A673 (cell line): ENCODE measurements around the gene TRPM1.

Experiments
- EZH2 ChIP-seq: fragments of 200-600 bp; sonication (generic); IDR thresholded peaks from 2 replicates; pipeline ENCODE4 v1.6.1; 2017; ENCODE audit warnings: borderline replicate concordance, low read depth, mild to moderate bottlenecking, mixed read lengths, antibody characterized with exemption, low read length; ENCODE audit not compliant: poor library complexity, severe bottlenecking
- TF ChIP-seq, protein P1 (sequence below): fragments of 300-800, 200-600 bp; sonication (generic); conservative IDR thresholded peaks from 2 replicates; pipeline ENCODE4 v1.5.1; 2017; ENCODE audit warnings: low read depth, mild to moderate bottlenecking, antibody characterized with exemption, low read length, moderate library complexity, mixed read lengths

DNA sequence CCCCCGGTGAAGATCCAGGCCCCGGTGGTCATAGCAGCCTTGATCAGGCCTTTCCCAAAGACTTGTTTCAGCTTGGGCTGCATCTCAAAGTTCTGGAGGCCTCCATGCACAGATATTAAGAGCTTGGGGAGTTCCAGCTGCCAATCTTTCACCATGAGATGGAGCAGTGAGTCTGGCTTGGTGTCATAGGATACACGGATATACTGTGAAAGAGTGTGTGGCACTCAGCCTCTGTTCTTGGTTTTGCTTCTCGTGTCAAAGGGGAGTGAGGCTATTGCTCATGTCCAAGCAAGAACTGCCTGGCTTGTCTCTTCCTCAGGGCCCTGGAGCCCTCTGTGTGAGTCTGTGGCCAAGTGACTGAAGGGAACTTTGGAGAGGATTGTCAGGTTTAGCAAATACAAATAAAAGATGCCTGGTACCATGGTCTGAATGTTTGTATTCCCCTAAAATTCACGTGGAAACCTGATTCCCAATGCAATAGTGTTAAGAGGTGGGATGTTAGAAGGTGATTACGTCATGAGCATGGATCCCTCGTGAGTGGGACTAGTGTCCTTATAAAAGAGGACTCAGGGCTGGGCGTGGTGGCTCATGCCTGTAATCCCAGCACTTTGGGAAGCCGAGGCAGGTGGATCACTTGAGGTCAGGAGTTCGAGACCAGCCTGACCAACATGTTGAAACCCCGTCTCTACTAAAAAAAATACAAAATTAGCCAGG, 33.5 kb downstream of the TRPM1 start:
- TF ChIP-seq, protein P1, sequence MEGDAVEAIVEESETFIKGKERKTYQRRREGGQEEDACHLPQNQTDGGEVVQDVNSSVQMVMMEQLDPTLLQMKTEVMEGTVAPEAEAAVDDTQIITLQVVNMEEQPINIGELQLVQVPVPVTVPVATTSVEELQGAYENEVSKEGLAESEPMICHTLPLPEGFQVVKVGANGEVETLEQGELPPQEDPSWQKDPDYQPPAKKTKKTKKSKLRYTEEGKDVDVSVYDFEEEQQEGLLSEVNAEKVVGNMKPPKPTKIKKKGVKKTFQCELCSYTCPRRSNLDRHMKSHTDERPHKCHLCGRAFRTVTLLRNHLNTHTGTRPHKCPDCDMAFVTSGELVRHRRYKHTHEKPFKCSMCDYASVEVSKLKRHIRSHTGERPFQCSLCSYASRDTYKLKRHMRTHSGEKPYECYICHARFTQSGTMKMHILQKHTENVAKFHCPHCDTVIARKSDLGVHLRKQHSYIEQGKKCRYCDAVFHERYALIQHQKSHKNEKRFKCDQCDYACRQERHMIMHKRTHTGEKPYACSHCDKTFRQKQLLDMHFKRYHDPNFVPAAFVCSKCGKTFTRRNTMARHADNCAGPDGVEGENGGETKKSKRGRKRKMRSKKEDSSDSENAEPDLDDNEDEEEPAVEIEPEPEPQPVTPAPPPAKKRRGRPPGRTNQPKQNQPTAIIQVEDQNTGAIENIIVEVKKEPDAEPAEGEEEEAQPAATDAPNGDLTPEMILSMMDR: no peak
- no peak for TF ChIP-seq EZH2
